Measurements from ENCODE around the gene OTULIN.

Gene OTULIN

GRCh38 chr5:14743601-14744295 lies 79.2 kb downstream of the OTULIN start:
- DNase-seq (ENCODE audit: extremely low read depth, insufficient read length), result no peak

GRCh38 chr5:14744296-14745187 lies 80.0 kb downstream of the OTULIN start:
- TF ChIP-seq CTCF (IDR thresholded peaks at IDR 0.05; ENCODE audit: insufficient read depth, low read length, poor library complexity, severe bottlenecking), result no peak
- Histone ChIP-seq H3K36me3 (ENCODE audit: control insufficient read depth, insufficient read depth, low read length) (no peaks in the 10 kb centered on the region), H3K27me3 (replicated peaks; ENCODE audit: control insufficient read depth, insufficient read depth, low read length) (no peaks in the 10 kb centered on the region), H3K4me3 (replicated peaks; ENCODE audit: low read depth, low read length) (no peak overlapping the region)
- DNase-seq (ENCODE audit: extremely low read depth, insufficient read length), result no peak

More at GRCh38 chr5:14743601-14744295, 79.2 kb downstream of the OTULIN start:
- H3K27me3 ChIP-seq (replicated peaks; ENCODE audit: control insufficient read depth, insufficient read depth, low read length), result no peaks in the 10 kb centered on the region
- no peak overlapping the region for H3K4me3 ChIP-seq (replicated peaks; ENCODE audit: low read depth, low read length)
- no peaks in the 10 kb centered on the region for H3K36me3 ChIP-seq (ENCODE audit: control insufficient read depth, insufficient read depth, low read length)
- no peak for TF ChIP-seq CTCF (IDR thresholded peaks at IDR 0.05; ENCODE audit: insufficient read depth, low read length, poor library complexity, severe bottlenecking)

DNA sequence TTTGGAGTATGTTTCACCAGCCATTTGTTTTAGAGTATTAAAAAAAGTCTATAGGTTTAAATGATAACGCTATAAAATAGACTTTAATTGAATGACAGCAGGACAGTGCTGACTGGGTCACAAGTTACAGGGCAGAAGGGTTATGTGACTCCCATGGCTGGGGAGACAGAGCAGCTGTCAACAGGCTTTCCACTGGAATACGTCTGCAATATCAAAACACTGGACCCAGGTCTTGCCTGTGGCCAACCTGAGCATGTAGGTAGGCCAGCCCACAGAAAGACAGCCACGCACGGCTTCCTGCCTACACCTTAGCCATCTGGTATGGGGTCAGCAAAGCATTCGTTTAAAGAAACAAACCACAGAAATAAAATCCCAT lies 80.7 kb downstream of the OTULIN start:
- H3K27me3 ChIP-seq (replicated peaks; ENCODE audit: control insufficient read depth, insufficient read depth, low read length), result no peaks in the 10 kb centered on the region
- no peak for DNase-seq (ENCODE audit: extremely low read depth, insufficient read length)
- no peaks in the 10 kb centered on the region for H3K36me3 ChIP-seq (ENCODE audit: control insufficient read depth, insufficient read depth, low read length)
- no peak for TF ChIP-seq CTCF (IDR thresholded peaks at IDR 0.05; ENCODE audit: insufficient read depth, low read length, poor library complexity, severe bottlenecking)
- no peak overlapping the region for H3K4me3 ChIP-seq (replicated peaks; ENCODE audit: low read depth, low read length)

DNA sequence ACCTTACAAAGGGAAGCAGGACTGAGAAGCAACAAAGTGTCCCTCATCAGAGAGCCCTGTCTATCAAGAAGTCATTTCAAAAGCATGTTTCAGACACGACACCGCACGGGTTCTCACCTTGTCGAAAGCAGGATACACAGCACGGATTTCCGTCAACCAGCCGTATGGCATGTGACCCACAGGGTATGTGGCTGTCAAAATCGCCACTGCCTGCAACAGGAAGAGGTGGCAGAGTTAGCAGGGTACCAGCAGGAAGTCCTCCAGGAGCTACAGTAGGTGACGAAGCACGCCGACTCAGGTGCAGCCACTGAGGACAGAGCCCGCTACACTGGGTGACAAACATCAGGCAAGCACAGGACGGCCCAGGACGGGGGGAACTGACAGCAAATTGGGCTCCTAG lies 81.2 kb downstream of the OTULIN start:
- no peak for DNase-seq (ENCODE audit: extremely low read depth, insufficient read length)
- H3K36me3 ChIP-seq (ENCODE audit: control insufficient read depth, insufficient read depth, low read length), result no peaks in the 10 kb centered on the region
- TF ChIP-seq CTCF (IDR thresholded peaks at IDR 0.05; ENCODE audit: insufficient read depth, low read length, poor library complexity, severe bottlenecking), result no peak
- H3K4me3 ChIP-seq (replicated peaks; ENCODE audit: low read depth, low read length), result no peak overlapping the region
- no peaks in the 10 kb centered on the region for H3K27me3 ChIP-seq (replicated peaks; ENCODE audit: control insufficient read depth, insufficient read depth, low read length)

DNA sequence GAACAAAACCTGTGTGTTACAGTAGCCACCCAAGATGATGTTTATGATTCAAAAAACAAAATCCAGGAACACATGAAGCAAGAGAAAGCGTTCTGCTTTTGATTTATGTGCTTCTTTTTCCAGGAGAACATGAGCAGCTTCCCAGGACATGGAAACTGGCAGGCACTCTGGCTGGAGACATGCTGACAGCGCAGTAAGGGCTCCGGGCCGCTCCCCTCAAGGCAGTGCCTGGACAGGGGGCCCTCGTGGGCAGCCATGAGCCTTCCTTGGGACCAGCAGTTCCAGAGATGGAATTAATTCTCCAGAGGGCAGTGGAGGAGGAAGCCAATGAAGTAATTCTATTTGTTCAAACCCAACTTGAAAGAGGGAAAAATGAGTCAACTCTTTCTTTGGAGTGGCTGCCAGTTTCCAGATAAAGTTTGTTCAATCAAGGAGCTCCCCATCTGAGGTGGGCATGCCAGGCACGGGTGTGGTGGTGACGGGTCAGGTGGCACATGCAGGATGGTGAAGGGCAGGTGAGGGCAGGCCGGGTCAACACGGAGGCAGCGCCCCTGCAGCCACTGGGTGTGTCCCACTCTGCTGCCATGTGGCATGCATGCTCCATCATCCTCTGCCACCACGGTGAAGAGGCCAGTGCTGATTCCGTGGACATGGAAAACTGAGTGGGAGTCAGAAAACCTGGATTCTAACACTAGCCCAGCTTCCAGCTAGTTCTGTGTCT lies 83.8 kb downstream of the OTULIN start:
- no peak for DNase-seq (ENCODE audit: extremely low read depth, insufficient read length)

More for the DNA sequence above, 83.8 kb downstream of the OTULIN start:
- Histone ChIP-seq H3K4me3 (replicated peaks; ENCODE audit: low read depth, low read length) (no peak overlapping the region), H3K27me3 (replicated peaks; ENCODE audit: control insufficient read depth, insufficient read depth, low read length) (no peaks in the 10 kb centered on the region), H3K36me3 (ENCODE audit: control insufficient read depth, insufficient read depth, low read length) (no peaks in the 10 kb centered on the region)
- TF ChIP-seq CTCF (IDR thresholded peaks at IDR 0.05; ENCODE audit: insufficient read depth, low read length, poor library complexity, severe bottlenecking), result no peak
